ENCODE measurements around the gene PARD3B. TPM values are rescaled to one million over a fixed set of nuclear protein-coding genes. Genes with fewer than 3 reads are reported as not detected.

PARD3B gene
- total and polyA plus RNA-seq, 3 donors from 2014 or later = 14.6 to 36.8 (median 29.6) TPM

- TF ChIP-seq CTCF (IDR thresholded peaks at IDR 0.05) (no peak), POLR2A (IDR thresholded peaks at IDR 0.05) (no peak)
- Histone ChIP-seq H3K4me3 (no peak overlapping the region), H3K27me3 (no peaks in the 10 kb centered on the region), H3K4me1 (no peaks in the 10 kb centered on the region), H3K36me3 (ENCODE audit: low read depth, missing control alignments) (no peaks in the 10 kb centered on the region), H3K9me3 (no peaks in the 10 kb centered on the region), H3K27ac (no peak overlapping the region)
- intact Hi-C loops (cut with DNase I; ENCODE audit: low total_unique reads) = no loop called here
- DNase-seq = no peak
- 83 to 87% methylated on average over 2 of the region's 2 CpGs for WGBS, 2 donors
These were observed 254.5 kb downstream of the PARD3B start for GRCh38 chr2:204799791-204800190.

- H3K4me3 ChIP-seq = no peak overlapping the region
- H3K27me3 ChIP-seq = no peaks in the 10 kb centered on the region
- no peak for TF ChIP-seq CTCF (IDR thresholded peaks at IDR 0.05)
- TF ChIP-seq POLR2A (IDR thresholded peaks at IDR 0.05) = no peak
- H3K4me1 ChIP-seq = no peaks in the 10 kb centered on the region
- no peak overlapping the region for H3K27ac ChIP-seq
- H3K9me3 ChIP-seq = no peaks in the 10 kb centered on the region
- intact Hi-C loops (cut with DNase I; ENCODE audit: low total_unique reads) = no loop called here
- no peaks in the 10 kb centered on the region for H3K36me3 ChIP-seq (ENCODE audit: low read depth, missing control alignments)
- DNase-seq = no peak
These were observed 263.2 kb downstream of the PARD3B start for GRCh38 chr2:204808494-204808893.

- DNase-seq = no peak
- Histone ChIP-seq H3K27me3 (no peaks in the 10 kb centered on the region), H3K27ac (no peak overlapping the region), H3K36me3 (ENCODE audit: low read depth, missing control alignments) (no peaks in the 10 kb centered on the region), H3K4me1 (no peaks in the 10 kb centered on the region), H3K4me3 (no peak overlapping the region), H3K9me3 (no peaks in the 10 kb centered on the region)
- TF ChIP-seq CTCF (IDR thresholded peaks at IDR 0.05) = no peak
- TF ChIP-seq POLR2A (IDR thresholded peaks at IDR 0.05) = no peak
- WGBS, 2 donors = 95% methylated on average over 5 of the region's 5 CpGs
- intact Hi-C loops (cut with DNase I; ENCODE audit: low total_unique reads) = no loop called here
These were observed 279.6 kb downstream of the PARD3B start for GRCh38 chr2:204824751-204825453.

GRCh38 chr2:204825681-204826080, 280.4 kb downstream of the PARD3B start:
- WGBS, 2 donors = 90% methylated on average over 5 of the region's 5 CpGs
- Histone ChIP-seq H3K9me3 (no peaks in the 10 kb centered on the region), H3K36me3 (ENCODE audit: low read depth, missing control alignments) (no peaks in the 10 kb centered on the region), H3K4me1 (no peaks in the 10 kb centered on the region), H3K4me3 (no peak overlapping the region), H3K27ac (no peak overlapping the region), H3K27me3 (no peaks in the 10 kb centered on the region)
- TF ChIP-seq CTCF (IDR thresholded peaks at IDR 0.05) (no peak), POLR2A (IDR thresholded peaks at IDR 0.05) (no peak)
- DNase-seq = no peak
- intact Hi-C loops (cut with DNase I; ENCODE audit: low total_unique reads) = no loop called here
